Peyer's patch (tissue), 4 donors: ENCODE results near the gene ZSCAN5A.
"Not testable (repeated sequence)": the region's sequence is repeated elsewhere in the genome, so short reads cannot be mapped to it uniquely, and the experiment has no call there.

Experiments used
- CTCF ChIP-seq, 6 experiments: fragments of 450-650 bp in 4 of 6; fragments of 200-600 bp in 2 of 6; sonication (generic) in 1 of 6; IDR thresholded peaks; one replicate each; pipeline ENCODE4 v1.5.1; 2017 to 2019; ENCODE audit warnings: antibody characterized with exemption in 6 of 6, mild to moderate bottlenecking in 3 of 6, moderate library complexity in 1 of 6
- POLR2A ChIP-seq, 2 donors: fragments of 450-650 bp; IDR thresholded peaks; one replicate each; pipeline ENCODE4 v1.5.1; 2017; ENCODE audit warnings: antibody characterized with exemption in 2 of 2, mild to moderate bottlenecking in 2 of 2, moderate library complexity in 2 of 2

GRCh38 chr19:56307062-56307461 is 7.6 kb downstream of the ZSCAN5A start:
- not testable (repeated sequence) for TF ChIP-seq CTCF, POLR2A (IDR thresholded peaks at IDR 0.05)
